K562 (cell line): Measurements from ENCODE around the gene SMIM22. TPM values are rescaled to one million over a fixed set of nuclear protein-coding genes. Genes with fewer than 3 reads are reported as not detected.
A peak's percentile ranks its signal among the peaks of the same experiment; 100 is the strongest.

ENCODE experiments used
- ATF1 ChIP-seq, 2 experiments: fragments of 450-650 bp in 1 of 2; IDR thresholded peaks; 2 replicates each; pipeline ENCODE4 v1.6.1; 2016; ENCODE audit warnings: missing compliant biosample characterization in 1 of 2, missing genetic modification characterization in 1 of 2
- BCOR ChIP-seq: fragments of 450-650 bp; IDR thresholded peaks from 2 replicates; pipeline ENCODE4 v1.6.1; 2016
- CBX5 ChIP-seq: IDR thresholded peaks from 2 replicates; pipeline ENCODE4 v1.6.1; 2014; ENCODE audit warnings: low read depth, borderline replicate concordance
- CCAR2 ChIP-seq: fragments of 200-400 bp; formaldehyde crosslinking; IDR thresholded peaks from 2 replicates; pipeline ENCODE4 v1.6.1; 2017; ENCODE audit warnings: mild to moderate bottlenecking, low read depth, low read length
- CHD4 ChIP-seq: fragments of 200-600 bp; sonication (generic); IDR thresholded peaks from 3 replicates; pipeline ENCODE4 v1.6.1; 2012; ENCODE audit warnings: low read depth, mild to moderate bottlenecking, mixed read lengths, low read length, inconsistent platforms; ENCODE audit not compliant: insufficient read depth, insufficient replicate concordance, poor library complexity, severe bottlenecking
- EP300 ChIP-seq: IDR thresholded peaks from 2 replicates; pipeline ENCODE4 v1.6.1; 2012; ENCODE audit warnings: low read length, improper control_type of control experiment
- FOXK2 ChIP-seq, 2 experiments: fragments of 450-650 bp; IDR thresholded peaks in 1 of 2; conservative IDR thresholded peaks in 1 of 2; 2 replicates each; pipeline ENCODE4 v1.6.1; 2016; ENCODE audit warnings: low read depth in 2 of 2, mild to moderate bottlenecking in 1 of 2
- HIVEP1 ChIP-seq: fragments of 250-450 bp; sonication (Bioruptor Pico); IDR thresholded peaks from 2 replicates; pipeline ENCODE4 v1.4.0; 2020; ENCODE audit warnings: mild to moderate bottlenecking
- HOMEZ ChIP-seq: fragments of 250-450 bp; sonication (Bioruptor Pico); IDR thresholded peaks from 2 replicates; pipeline ENCODE4 v1.4.0; 2020; ENCODE audit warnings: mild to moderate bottlenecking, moderate library complexity
- MYNN ChIP-seq, 2 experiments: sonication (generic); formaldehyde crosslinking in 1 of 2; IDR thresholded peaks; 2 replicates each; pipeline versions ENCODE4 v1.5.0 to v1.6.1; 2016 to 2020; ENCODE audit warnings: antibody characterized with exemption in 1 of 2, missing genetic modification reagents in 1 of 2
- POLR3A ChIP-seq: IDR thresholded peaks from 2 replicates; pipeline ENCODE4 v1.6.1; 2011; ENCODE audit warnings: borderline replicate concordance, mild to moderate bottlenecking, moderate library complexity; ENCODE audit not compliant: insufficient read length, insufficient read depth; ENCODE audit errors: extremely low read depth
- RBM17 ChIP-seq: fragments of 200-400 bp; formaldehyde crosslinking; IDR thresholded peaks from 2 replicates; pipeline ENCODE4 v1.6.1; 2017; ENCODE audit warnings: low read depth, mild to moderate bottlenecking, low read length, borderline replicate concordance
- SNAPC5 ChIP-seq: fragments of 250-450 bp; sonication (Bioruptor Pico); IDR thresholded peaks from 2 replicates; pipeline ENCODE4 v1.8.0; 2021; ENCODE audit warnings: moderate library complexity, mild to moderate bottlenecking, inconsistent platforms
- TFAM ChIP-seq: fragments of 250-450 bp; sonication (Bioruptor Pico); conservative IDR thresholded peaks from 2 replicates; pipeline ENCODE4 v1.5.0; 2021; ENCODE audit warnings: mild to moderate bottlenecking, moderate library complexity
- THAP7 ChIP-seq: fragments of 250-450 bp; sonication (Bioruptor Pico); IDR thresholded peaks from 2 replicates; pipeline ENCODE4 v1.5.0; 2021
- ZBTB17 ChIP-seq: fragments of 450-650 bp; formaldehyde crosslinking; IDR thresholded peaks from 2 replicates; pipeline ENCODE4 v1.4.0; 2020; ENCODE audit warnings: mild to moderate bottlenecking
- ZNF197 ChIP-seq: fragments of 200-800 bp; sonication (Bioruptor generic); IDR thresholded peaks from 2 replicates; pipeline ENCODE4 v1.6.1; 2016; ENCODE audit warnings: low read depth, missing genetic modification characterization, missing compliant biosample characterization
- ZNF3 ChIP-seq: fragments of 250-450 bp; sonication (Bioruptor Pico); IDR thresholded peaks from 2 replicates; pipeline ENCODE4 v1.5.0; 2021; ENCODE audit warnings: mild to moderate bottlenecking, moderate library complexity
- ZNF717 ChIP-seq: fragments of 250-450 bp; sonication (Bioruptor Pico); IDR thresholded peaks from 2 replicates; pipeline ENCODE4 v1.5.0; 2021
- polyA plus RNA-seq, 8 experiments: library from polyadenylated mRNA; depleted of rRNA in 4 of 8; stranded (reverse) in 5 of 8; unstranded in 3 of 8; fragments of >200 nt; fragmentation: Nextera tagmentation in 2 of 8; fragmentation: Illumina TruSeq in 1 of 8; extraction: Ambion mirVana in 2 of 8; extraction: Trizol in 1 of 8; gene quantifications; 2 replicates each; pipeline versions ENCODE4 v1.2.1 to v1.2.3, GENCODE V29; 2011 to 2014; ENCODE audit warnings: inconsistent platforms in 1 of 8, missing spikeins in 1 of 8
- total RNA-seq, 7 experiments: library from RNA; depleted of rRNA in 6 of 7; stranded (reverse); fragments of >200 nt in 6 of 7; fragmentation: Illumina TruSeq in 2 of 7; extraction: Trizol in 2 of 7; gene quantifications; 2 replicates each; pipeline versions ENCODE4 v1.2.1 to v1.2.3, GENCODE V29; 2011 to 2021; ENCODE audit warnings: low replicate concordance in 1 of 7
- TF ChIP-seq, protein P1 (sequence below), 2 experiments: IDR thresholded peaks; 2 replicates each; pipeline ENCODE4 v1.6.1; 2012; ENCODE audit warnings: improper control_type of control experiment in 2 of 2, low read depth in 2 of 2, low read length in 2 of 2, borderline replicate concordance in 1 of 2
- TF ChIP-seq, protein P2 (sequence below): fragments of 200-400 bp; formaldehyde crosslinking; IDR thresholded peaks from 2 replicates; pipeline ENCODE4 v1.6.1; 2017; ENCODE audit warnings: mild to moderate bottlenecking, low read depth, low read length, moderate library complexity

SMIM22 gene
- total and polyA plus RNA-seq, 9 of the 15 experiments (the other 6 are each of a cell fraction or from before 2014, with no cell fraction given): not detected

DNA sequence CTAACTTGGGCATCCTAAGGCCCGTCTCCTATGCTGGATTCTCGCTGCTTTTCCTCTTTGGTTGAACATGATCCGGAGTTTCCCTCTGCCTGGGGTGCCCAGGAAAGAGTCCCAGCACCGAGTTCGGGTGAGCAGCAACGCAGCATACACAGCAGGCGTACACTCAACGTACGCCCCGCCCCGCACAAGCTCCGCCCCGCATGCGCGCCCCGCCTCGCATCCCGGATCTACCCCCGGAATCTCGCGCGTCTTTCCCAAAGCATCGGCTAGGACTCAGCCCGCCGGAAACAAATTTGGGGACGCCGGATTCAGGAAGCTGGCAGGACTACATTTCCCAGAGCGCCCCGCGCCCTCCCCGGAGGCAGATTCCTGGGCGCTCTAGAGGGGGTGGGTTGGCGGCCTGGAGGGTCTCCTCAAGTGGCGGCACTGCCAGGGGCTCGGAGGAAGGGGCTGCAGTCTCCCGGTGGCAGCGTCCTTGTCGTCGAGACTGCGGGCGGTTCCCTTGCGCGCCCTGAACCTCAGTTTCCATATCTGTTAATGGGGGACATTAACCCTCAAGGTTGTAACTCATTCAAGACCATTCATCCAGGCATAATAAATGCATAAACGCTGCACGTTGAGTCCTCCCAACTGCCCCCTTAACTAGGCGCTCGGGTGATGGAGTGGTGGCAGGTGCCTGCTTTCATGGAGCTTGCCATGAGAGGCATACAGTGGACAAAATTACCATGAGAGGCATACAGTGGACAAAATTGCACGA is 26.4 kb upstream of the SMIM22 start (continued):
- TF ChIP-seq, protein P1, sequence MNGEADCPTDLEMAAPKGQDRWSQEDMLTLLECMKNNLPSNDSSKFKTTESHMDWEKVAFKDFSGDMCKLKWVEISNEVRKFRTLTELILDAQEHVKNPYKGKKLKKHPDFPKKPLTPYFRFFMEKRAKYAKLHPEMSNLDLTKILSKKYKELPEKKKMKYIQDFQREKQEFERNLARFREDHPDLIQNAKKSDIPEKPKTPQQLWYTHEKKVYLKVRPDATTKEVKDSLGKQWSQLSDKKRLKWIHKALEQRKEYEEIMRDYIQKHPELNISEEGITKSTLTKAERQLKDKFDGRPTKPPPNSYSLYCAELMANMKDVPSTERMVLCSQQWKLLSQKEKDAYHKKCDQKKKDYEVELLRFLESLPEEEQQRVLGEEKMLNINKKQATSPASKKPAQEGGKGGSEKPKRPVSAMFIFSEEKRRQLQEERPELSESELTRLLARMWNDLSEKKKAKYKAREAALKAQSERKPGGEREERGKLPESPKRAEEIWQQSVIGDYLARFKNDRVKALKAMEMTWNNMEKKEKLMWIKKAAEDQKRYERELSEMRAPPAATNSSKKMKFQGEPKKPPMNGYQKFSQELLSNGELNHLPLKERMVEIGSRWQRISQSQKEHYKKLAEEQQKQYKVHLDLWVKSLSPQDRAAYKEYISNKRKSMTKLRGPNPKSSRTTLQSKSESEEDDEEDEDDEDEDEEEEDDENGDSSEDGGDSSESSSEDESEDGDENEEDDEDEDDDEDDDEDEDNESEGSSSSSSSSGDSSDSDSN (IDR thresholded peaks at IDR 0.05; ENCODE audit: borderline replicate concordance in 1 of 2, low read depth in 2 of 2, low read length in 2 of 2): 0 out of 4 replicates have a peak, but pooled peaks of 1 of the 2 experiments have one; percentile 15
- TF ChIP-seq CCAR2: no peak
- no peak for TF ChIP-seq HIVEP1 (CRISPR knock-in tag)
- TF ChIP-seq BCOR: peak; percentile 99
- TF ChIP-seq ZBTB17: no peak
- TF ChIP-seq SNAPC5: no peak
- TF ChIP-seq CBX5: no peak
- TF ChIP-seq RBM17: no peak
- TF ChIP-seq MYNN (IDR thresholded peaks at IDR 0.05): no peak
- no peak for TF ChIP-seq MYNN (CRISPR knock-in tag; IDR thresholded peaks at IDR 0.05)
- no peak for TF ChIP-seq ZNF717 (CRISPR knock-in tag)
- TF ChIP-seq POLR3A: no peak
- TF ChIP-seq THAP7 (CRISPR knock-in tag): no peak
- no peak for TF ChIP-seq HOMEZ
- TF ChIP-seq EP300: no peak
- peak; percentile 95 for TF ChIP-seq CHD4
- TF ChIP-seq, protein P2, sequence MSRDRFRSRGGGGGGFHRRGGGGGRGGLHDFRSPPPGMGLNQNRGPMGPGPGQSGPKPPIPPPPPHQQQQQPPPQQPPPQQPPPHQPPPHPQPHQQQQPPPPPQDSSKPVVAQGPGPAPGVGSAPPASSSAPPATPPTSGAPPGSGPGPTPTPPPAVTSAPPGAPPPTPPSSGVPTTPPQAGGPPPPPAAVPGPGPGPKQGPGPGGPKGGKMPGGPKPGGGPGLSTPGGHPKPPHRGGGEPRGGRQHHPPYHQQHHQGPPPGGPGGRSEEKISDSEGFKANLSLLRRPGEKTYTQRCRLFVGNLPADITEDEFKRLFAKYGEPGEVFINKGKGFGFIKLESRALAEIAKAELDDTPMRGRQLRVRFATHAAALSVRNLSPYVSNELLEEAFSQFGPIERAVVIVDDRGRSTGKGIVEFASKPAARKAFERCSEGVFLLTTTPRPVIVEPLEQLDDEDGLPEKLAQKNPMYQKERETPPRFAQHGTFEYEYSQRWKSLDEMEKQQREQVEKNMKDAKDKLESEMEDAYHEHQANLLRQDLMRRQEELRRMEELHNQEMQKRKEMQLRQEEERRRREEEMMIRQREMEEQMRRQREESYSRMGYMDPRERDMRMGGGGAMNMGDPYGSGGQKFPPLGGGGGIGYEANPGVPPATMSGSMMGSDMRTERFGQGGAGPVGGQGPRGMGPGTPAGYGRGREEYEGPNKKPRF: no peak
- peak; percentile 53 to 70; a peak in 2 of 4 replicates for TF ChIP-seq FOXK2 (conservative IDR thresholded peaks at IDR 0.05 in 1 of 2, IDR thresholded peaks at IDR 0.05 in 1 of 2; ENCODE audit: low read depth in 2 of 2)
- no peak for TF ChIP-seq ZNF3 (CRISPR knock-in tag)
- no peak for TF ChIP-seq ZNF197
- TF ChIP-seq TFAM (CRISPR knock-in tag): no peak
- no peak for TF ChIP-seq ATF1 (CRISPR knock-in tag; IDR thresholded peaks at IDR 0.05)
- TF ChIP-seq ATF1 (tag; IDR thresholded peaks at IDR 0.05): peak; percentile 66
